Nephron progenitor cell (in vitro differentiated cells): ENCODE results near the gene MEI1.

Experiments used
- DNase-seq: peaks from one replicate; pipeline ENCODE4 v3.0.0; 2021
- H3K27ac Mint-ChIP-seq: 2 replicates; pipeline ENCODE4 v1.8.0; 2021; ENCODE audit warnings: mild to moderate bottlenecking, moderate library complexity, mixed read lengths
- H3K27me3 Mint-ChIP-seq: 2 replicates; pipeline ENCODE4 v1.8.0; 2021; ENCODE audit warnings: mild to moderate bottlenecking, low read depth, mixed read lengths; ENCODE audit not compliant: poor library complexity
- H3K36me3 Mint-ChIP-seq: 2 replicates; pipeline ENCODE4 v1.8.0; 2021; ENCODE audit warnings: low read depth, mixed read lengths
- H3K4me1 Mint-ChIP-seq: 2 replicates; pipeline ENCODE4 v1.8.0; 2021; ENCODE audit warnings: mixed read lengths
- H3K4me3 Mint-ChIP-seq: 2 replicates; pipeline ENCODE4 v1.8.0; 2021; ENCODE audit warnings: mild to moderate bottlenecking, moderate library complexity, mixed read lengths
- H3K9me3 Mint-ChIP-seq: 2 replicates; pipeline ENCODE4 v1.8.0; 2021; ENCODE audit warnings: mild to moderate bottlenecking, moderate library complexity, mixed read lengths
- TF ChIP-seq, protein P1 (sequence below): fragments of 200-600 bp; sonication (generic); IDR thresholded peaks from 2 replicates; pipeline ENCODE4 v1.5.0; 2021; ENCODE audit warnings: antibody characterized with exemption

Gene MEI1

DNA sequence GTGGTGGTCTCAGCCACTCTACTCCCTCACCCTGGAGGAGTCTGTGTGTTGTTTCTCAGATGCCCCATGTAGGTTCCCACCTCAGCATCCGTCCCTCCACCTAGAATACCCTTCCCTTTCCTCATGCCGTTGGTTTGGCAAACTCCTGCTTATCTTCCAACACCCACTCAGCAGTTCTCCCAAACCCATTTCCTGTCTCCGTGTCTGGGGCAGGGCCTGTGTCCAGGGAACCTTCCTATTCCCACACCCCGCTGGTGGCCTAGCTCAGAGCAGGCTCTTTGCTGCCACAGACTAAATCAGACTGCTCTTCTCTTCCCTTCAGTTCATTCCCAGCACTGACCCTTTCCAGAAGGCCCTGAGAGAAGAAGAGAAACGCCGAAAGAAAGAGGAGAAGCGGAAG is 126.1 kb downstream of the MEI1 start:
- H3K4me1 Mint-ChIP-seq, result peaks cover 89% of the 10 kb centered on the region
- no peaks in the 10 kb centered on the region for H3K9me3 Mint-ChIP-seq
- peak overlapping the region; percentile 99 for H3K27ac Mint-ChIP-seq
- H3K27me3 Mint-ChIP-seq, result peaks cover 3% of the 10 kb centered on the region
- TF ChIP-seq, protein P1, sequence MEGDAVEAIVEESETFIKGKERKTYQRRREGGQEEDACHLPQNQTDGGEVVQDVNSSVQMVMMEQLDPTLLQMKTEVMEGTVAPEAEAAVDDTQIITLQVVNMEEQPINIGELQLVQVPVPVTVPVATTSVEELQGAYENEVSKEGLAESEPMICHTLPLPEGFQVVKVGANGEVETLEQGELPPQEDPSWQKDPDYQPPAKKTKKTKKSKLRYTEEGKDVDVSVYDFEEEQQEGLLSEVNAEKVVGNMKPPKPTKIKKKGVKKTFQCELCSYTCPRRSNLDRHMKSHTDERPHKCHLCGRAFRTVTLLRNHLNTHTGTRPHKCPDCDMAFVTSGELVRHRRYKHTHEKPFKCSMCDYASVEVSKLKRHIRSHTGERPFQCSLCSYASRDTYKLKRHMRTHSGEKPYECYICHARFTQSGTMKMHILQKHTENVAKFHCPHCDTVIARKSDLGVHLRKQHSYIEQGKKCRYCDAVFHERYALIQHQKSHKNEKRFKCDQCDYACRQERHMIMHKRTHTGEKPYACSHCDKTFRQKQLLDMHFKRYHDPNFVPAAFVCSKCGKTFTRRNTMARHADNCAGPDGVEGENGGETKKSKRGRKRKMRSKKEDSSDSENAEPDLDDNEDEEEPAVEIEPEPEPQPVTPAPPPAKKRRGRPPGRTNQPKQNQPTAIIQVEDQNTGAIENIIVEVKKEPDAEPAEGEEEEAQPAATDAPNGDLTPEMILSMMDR, result no peak
- peak overlapping the region; percentile 60 for H3K4me3 Mint-ChIP-seq
- DNase-seq, result no peak
- peaks cover 33% of the 10 kb centered on the region for H3K36me3 Mint-ChIP-seq

- Mint-ChIP-seq H3K27me3 (peaks cover 3% of the 10 kb centered on the region), H3K27ac (peak overlapping the region; percentile 99), H3K4me1 (peaks cover 84% of the 10 kb centered on the region), H3K36me3 (peaks cover 28% of the 10 kb centered on the region), H3K9me3 (no peaks in the 10 kb centered on the region), H3K4me3 (no peak overlapping the region)
- no peak for DNase-seq
- TF ChIP-seq, protein P1, result no peak
Measured at GRCh38 chr22:41826021-41826420, 126.7 kb downstream of the MEI1 start.

- Mint-ChIP-seq H3K4me1 (peaks cover 84% of the 10 kb centered on the region), H3K9me3 (no peaks in the 10 kb centered on the region), H3K27ac (peak overlapping the region; percentile 99), H3K4me3 (peak overlapping the region; percentile 53), H3K36me3 (peaks cover 27% of the 10 kb centered on the region), H3K27me3 (no peaks in the 10 kb centered on the region)
- peak; percentile 26 for DNase-seq
- TF ChIP-seq, protein P1, result no peak
Measured at GRCh38 chr22:41826430-41827383, 127.4 kb downstream of the MEI1 start.

GRCh38 chr22:41827671-41828070 is 128.4 kb downstream of the MEI1 start:
- peaks cover 20% of the 10 kb centered on the region for H3K36me3 Mint-ChIP-seq
- H3K27me3 Mint-ChIP-seq, result no peaks in the 10 kb centered on the region
- H3K9me3 Mint-ChIP-seq, result no peaks in the 10 kb centered on the region
- peak overlapping the region; percentile 79 for H3K27ac Mint-ChIP-seq
- no peak for DNase-seq
- TF ChIP-seq, protein P1, result no peak
- peaks cover 86% of the 10 kb centered on the region for H3K4me1 Mint-ChIP-seq
- no peak overlapping the region for H3K4me3 Mint-ChIP-seq

GRCh38 chr22:41828516-41828915 is 129.2 kb downstream of the MEI1 start:
- TF ChIP-seq, protein P1, result no peak
- DNase-seq, result no peak
- peak overlapping the region; percentile 19 for H3K4me3 Mint-ChIP-seq
- H3K4me1 Mint-ChIP-seq, result peaks cover 84% of the 10 kb centered on the region
- H3K9me3 Mint-ChIP-seq, result no peaks in the 10 kb centered on the region
- peaks cover 14% of the 10 kb centered on the region for H3K36me3 Mint-ChIP-seq
- H3K27me3 Mint-ChIP-seq, result no peaks in the 10 kb centered on the region
- H3K27ac Mint-ChIP-seq, result peak overlapping the region; percentile 55
